Keratinocyte (primary cell): Measurements from ENCODE around the gene PLEKHA1. TPM values are rescaled to one million over a fixed set of nuclear protein-coding genes. Genes with fewer than 3 reads are reported as not detected.

Experiments
- DNase-seq: peaks from one replicate; pipeline ENCODE4 v3.0.0-alpha.2; 2011; ENCODE audit warnings: low read depth, missing footprints, low spot score
- FAIRE-seq: peaks from 2 replicates; lab custom pipeline; 2011; peaks lifted over from hg19 to GRCh38; lab: Jason Lieb, UNC
- H2AFZ ChIP-seq: 2 replicates; pipeline ENCODE4 v1.6.0; 2012; ENCODE audit warnings: low read length, control low read depth, inconsistent platforms; ENCODE audit not compliant: control insufficient read depth
- H3K27ac ChIP-seq: 2 replicates; pipeline ENCODE4 v1.5.1; 2011; ENCODE audit warnings: low read length; ENCODE audit not compliant: control insufficient read depth, insufficient read depth
- H3K27me3 ChIP-seq: 3 replicates; pipeline ENCODE4 v1.6.0; 2011; ENCODE audit warnings: low read length; ENCODE audit not compliant: control insufficient read depth, insufficient read depth; ENCODE audit errors: extremely low read depth
- H3K36me3 ChIP-seq, 2 experiments: 2 replicates in 1 of 2; 3 replicates in 1 of 2; pipeline ENCODE4 v1.5.1; 2011; ENCODE audit warnings: low read length in 2 of 2, mild to moderate bottlenecking in 1 of 2; ENCODE audit not compliant: control insufficient read depth in 2 of 2, insufficient read depth in 2 of 2; ENCODE audit errors: extremely low read depth in 1 of 2
- H3K4me1 ChIP-seq: 3 replicates; pipeline ENCODE4 v1.5.1; 2011; ENCODE audit warnings: low read length; ENCODE audit not compliant: control insufficient read depth, insufficient read depth; ENCODE audit errors: extremely low read depth
- H3K4me2 ChIP-seq: 3 replicates; pipeline ENCODE4 v1.6.0; 2011; ENCODE audit warnings: low read depth, low read length; ENCODE audit not compliant: control insufficient read depth, insufficient read depth; ENCODE audit errors: extremely low read depth
- H3K4me3 ChIP-seq, 3 experiments: fragments of 200-600 bp in 1 of 3; sonication (generic) in 1 of 3; 2 replicates in 2 of 3; 3 replicates in 1 of 3; pipeline ENCODE4 v1.5.1; 2011 to 2016; ENCODE audit warnings: low read length in 3 of 3, mild to moderate bottlenecking in 3 of 3, control low read depth in 2 of 3, inconsistent platforms in 1 of 3, low read depth in 1 of 3, mixed read lengths in 1 of 3, mixed run types in 1 of 3, moderate library complexity in 1 of 3; ENCODE audit not compliant: control insufficient read depth in 2 of 3, insufficient read depth in 2 of 3; ENCODE audit errors: extremely low read depth in 1 of 3
- H3K79me2 ChIP-seq: 2 replicates; pipeline ENCODE4 v1.6.0; 2012; ENCODE audit warnings: low read length; ENCODE audit not compliant: control insufficient read depth, insufficient read depth
- H3K9ac ChIP-seq: 3 replicates; pipeline ENCODE4 v1.6.0; 2011; ENCODE audit warnings: low read length; ENCODE audit not compliant: control insufficient read depth, insufficient read depth; ENCODE audit errors: extremely low read depth
- H3K9me1 ChIP-seq: 3 replicates; pipeline ENCODE4 v1.6.0; 2011; ENCODE audit warnings: low read length; ENCODE audit not compliant: control insufficient read depth, insufficient read depth; ENCODE audit errors: extremely low read depth
- H3K9me3 ChIP-seq: 2 replicates; pipeline ENCODE4 v1.5.1; 2012; ENCODE audit warnings: low read depth, low read length; ENCODE audit not compliant: control insufficient read depth
- H4K20me1 ChIP-seq: 3 replicates; pipeline ENCODE4 v1.6.0; 2011; ENCODE audit warnings: low read length; ENCODE audit not compliant: control insufficient read depth, insufficient read depth; ENCODE audit errors: extremely low read depth
- EZH2 ChIP-seq: IDR thresholded peaks from one replicate; pipeline ENCODE4 v1.6.1; 2012; ENCODE audit warnings: inconsistent platforms, mild to moderate bottlenecking, low read length, moderate library complexity
- dilution Hi-C: fragments of 300-500 bp; cut with MboI; formaldehyde crosslinking; loops from one replicate; pipeline ENCODE4 v1.7.0; 2020; ENCODE audit warnings: low sequenced_read_pairs; ENCODE audit not compliant: extremely low pct_ligation_motif_present
- polyA plus RNA-seq, 5 experiments: library from polyadenylated mRNA; depleted of rRNA in 3 of 5; stranded (reverse) in 3 of 5; stranded (forward) in 1 of 5; unstranded in 1 of 5; fragments of >200 nt; gene quantifications; 1 replicate in 1 of 5; 2 replicates in 3 of 5; 3 replicates in 1 of 5; pipeline versions ENCODE4 v1.2.1 to v1.2.3, GENCODE V29; 2011 to 2012; ENCODE audit warnings: missing spikeins in 2 of 5, low read depth in 1 of 5, low replicate concordance in 1 of 5
- TF ChIP-seq, protein P1 (sequence below), 3 experiments: IDR thresholded peaks in 1 of 3; conservative IDR thresholded peaks in 1 of 3; optimal IDR thresholded peaks in 1 of 3; 2 replicates in 2 of 3; 3 replicates in 1 of 3; pipeline versions ENCODE3 to v1.5.1; 2011; ENCODE audit warnings: low read length in 3 of 3, mild to moderate bottlenecking in 3 of 3, moderate library complexity in 2 of 3, control low read depth in 1 of 3, inconsistent platforms in 1 of 3; ENCODE audit not compliant: insufficient read depth in 2 of 3; ENCODE audit errors: extremely low read depth in 1 of 3

Gene PLEKHA1
- polyA plus RNA-seq, 1 donor (not counting 4 experiments of a cell fraction or from before 2014, with no cell fraction given) = 66.7 TPM

DNA sequence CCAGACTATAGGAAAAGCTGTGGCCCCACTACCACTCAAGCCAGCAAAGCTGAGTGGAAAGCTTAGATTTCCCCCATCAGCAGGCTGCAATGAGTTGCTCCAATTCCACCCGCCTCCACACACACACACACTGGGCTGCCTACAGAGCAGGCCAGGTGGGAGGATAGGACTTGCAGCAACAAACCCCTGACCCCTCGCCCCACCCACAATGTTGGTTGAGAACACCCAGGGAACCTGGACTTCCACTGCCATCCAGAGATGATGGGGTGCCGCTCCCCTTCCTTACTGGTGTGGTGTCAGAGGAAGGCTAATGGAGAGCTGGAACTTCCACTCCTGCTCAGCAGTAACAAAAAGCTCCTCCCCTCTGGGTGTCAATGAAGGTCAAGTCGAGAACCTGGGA, 16.8 kb upstream of the PLEKHA1 start:
- Histone ChIP-seq H3K4me3 (no peak overlapping the region), H3K27me3 (no peaks in the 10 kb centered on the region), H3K4me2 (no peak overlapping the region), H3K79me2 (no peaks in the 10 kb centered on the region), H3K9me3 (no peaks in the 10 kb centered on the region), H3K36me3 (no peaks in the 10 kb centered on the region), H3K9me1 (no peaks in the 10 kb centered on the region), H4K20me1 (no peaks in the 10 kb centered on the region), H3K4me1 (peaks cover 5% of the 10 kb centered on the region), H3K9ac (no peak overlapping the region), H3K27ac (no peak overlapping the region), H2AFZ (no peak overlapping the region)
- TF ChIP-seq, protein P1, sequence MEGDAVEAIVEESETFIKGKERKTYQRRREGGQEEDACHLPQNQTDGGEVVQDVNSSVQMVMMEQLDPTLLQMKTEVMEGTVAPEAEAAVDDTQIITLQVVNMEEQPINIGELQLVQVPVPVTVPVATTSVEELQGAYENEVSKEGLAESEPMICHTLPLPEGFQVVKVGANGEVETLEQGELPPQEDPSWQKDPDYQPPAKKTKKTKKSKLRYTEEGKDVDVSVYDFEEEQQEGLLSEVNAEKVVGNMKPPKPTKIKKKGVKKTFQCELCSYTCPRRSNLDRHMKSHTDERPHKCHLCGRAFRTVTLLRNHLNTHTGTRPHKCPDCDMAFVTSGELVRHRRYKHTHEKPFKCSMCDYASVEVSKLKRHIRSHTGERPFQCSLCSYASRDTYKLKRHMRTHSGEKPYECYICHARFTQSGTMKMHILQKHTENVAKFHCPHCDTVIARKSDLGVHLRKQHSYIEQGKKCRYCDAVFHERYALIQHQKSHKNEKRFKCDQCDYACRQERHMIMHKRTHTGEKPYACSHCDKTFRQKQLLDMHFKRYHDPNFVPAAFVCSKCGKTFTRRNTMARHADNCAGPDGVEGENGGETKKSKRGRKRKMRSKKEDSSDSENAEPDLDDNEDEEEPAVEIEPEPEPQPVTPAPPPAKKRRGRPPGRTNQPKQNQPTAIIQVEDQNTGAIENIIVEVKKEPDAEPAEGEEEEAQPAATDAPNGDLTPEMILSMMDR (optimal IDR thresholded peaks at IDR 0.05 in 1 of 3, IDR thresholded peaks at IDR 0.05 in 1 of 3, conservative IDR thresholded peaks at IDR 0.05 in 1 of 3; ENCODE audit: extremely low read depth in 1 of 3, insufficient read depth in 2 of 3, low read length in 3 of 3) = no peak
- TF ChIP-seq EZH2 = no peak
- dilution Hi-C loops = no loop called here
- FAIRE-seq (no peak), DNase-seq (no peak)

DNA sequence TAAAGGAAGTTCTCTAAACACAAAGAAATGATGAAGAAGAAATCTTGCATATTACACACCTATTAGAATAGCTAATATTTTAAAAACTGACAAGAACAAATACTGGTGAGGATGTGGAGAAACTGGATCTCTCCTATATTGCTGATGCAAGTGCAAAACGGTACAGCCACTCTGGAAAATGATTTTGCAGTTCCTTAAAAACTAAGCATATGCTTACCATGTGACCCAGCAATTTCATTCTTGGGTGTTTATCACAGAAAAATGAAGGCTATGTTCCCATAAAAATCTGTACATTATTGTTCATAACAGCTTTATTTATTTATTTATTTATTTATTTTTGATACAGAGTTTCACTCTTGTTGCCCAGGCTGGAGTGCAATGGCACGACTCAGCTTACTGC, 14.9 kb upstream of the PLEKHA1 start:
- H3K9me3 ChIP-seq = no peaks in the 10 kb centered on the region
- H3K27ac ChIP-seq = no peak overlapping the region
- H3K4me2 ChIP-seq = no peak overlapping the region
- DNase-seq (no peak), FAIRE-seq (no peak)
- H2AFZ ChIP-seq = no peak overlapping the region
- no peaks in the 10 kb centered on the region for H3K9me1 ChIP-seq
- H3K4me3 ChIP-seq = no peak overlapping the region
- peaks cover 24% of the 10 kb centered on the region for H3K4me1 ChIP-seq
- H3K36me3 ChIP-seq = no peaks in the 10 kb centered on the region
- no peaks in the 10 kb centered on the region for H3K79me2 ChIP-seq
- H3K9ac ChIP-seq = no peak overlapping the region
- no peaks in the 10 kb centered on the region for H4K20me1 ChIP-seq
- no peaks in the 10 kb centered on the region for H3K27me3 ChIP-seq
- dilution Hi-C loops = no loop called here
- TF ChIP-seq, protein P1 (optimal IDR thresholded peaks at IDR 0.05 in 1 of 3, IDR thresholded peaks at IDR 0.05 in 1 of 3, conservative IDR thresholded peaks at IDR 0.05 in 1 of 3; ENCODE audit: extremely low read depth in 1 of 3, insufficient read depth in 2 of 3, low read length in 3 of 3) = no peak
